Body of pancreas (tissue), 4 donors: Measurements from ENCODE around the gene DNAAF2.

Experiments used
- POLR2A ChIP-seq, 3 donors: fragments of 450-650 bp; IDR thresholded peaks; one replicate each; pipeline ENCODE4 v1.6.1; 2016; ENCODE audit warnings: antibody characterized with exemption in 3 of 3, mild to moderate bottlenecking in 2 of 3
- TF ChIP-seq, protein P1 (sequence below), 7 experiments: fragments of 450-650 bp in 4 of 7; fragments of 200-600 bp in 3 of 7; sonication (generic) in 3 of 7; IDR thresholded peaks; one replicate each; pipeline ENCODE4 v1.5.1; 2016 to 2019; ENCODE audit warnings: antibody characterized with exemption in 7 of 7

DNA sequence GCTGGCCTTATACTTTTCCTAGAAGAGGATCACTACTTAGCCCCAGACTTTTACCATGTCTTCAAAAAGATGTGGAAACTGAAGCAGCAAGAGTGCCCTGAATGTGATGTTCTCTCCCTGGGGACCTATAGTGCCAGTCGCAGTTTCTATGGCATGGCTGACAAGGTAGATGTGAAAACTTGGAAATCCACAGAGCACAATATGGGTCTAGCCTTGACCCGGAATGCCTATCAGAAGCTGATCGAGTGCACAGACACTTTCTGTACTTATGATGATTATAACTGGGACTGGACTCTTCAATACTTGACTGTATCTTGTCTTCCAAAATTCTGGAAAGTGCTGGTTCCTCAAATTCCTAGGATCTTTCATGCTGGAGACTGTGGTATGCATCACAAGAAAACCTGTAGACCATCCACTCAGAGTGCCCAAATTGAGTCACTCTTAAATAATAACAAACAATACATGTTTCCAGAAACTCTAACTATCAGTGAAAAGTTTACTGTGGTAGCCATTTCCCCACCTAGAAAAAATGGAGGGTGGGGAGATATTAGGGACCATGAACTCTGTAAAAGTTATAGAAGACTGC lies 12.9 kb downstream of the DNAAF2 start:
- TF ChIP-seq, protein P1, sequence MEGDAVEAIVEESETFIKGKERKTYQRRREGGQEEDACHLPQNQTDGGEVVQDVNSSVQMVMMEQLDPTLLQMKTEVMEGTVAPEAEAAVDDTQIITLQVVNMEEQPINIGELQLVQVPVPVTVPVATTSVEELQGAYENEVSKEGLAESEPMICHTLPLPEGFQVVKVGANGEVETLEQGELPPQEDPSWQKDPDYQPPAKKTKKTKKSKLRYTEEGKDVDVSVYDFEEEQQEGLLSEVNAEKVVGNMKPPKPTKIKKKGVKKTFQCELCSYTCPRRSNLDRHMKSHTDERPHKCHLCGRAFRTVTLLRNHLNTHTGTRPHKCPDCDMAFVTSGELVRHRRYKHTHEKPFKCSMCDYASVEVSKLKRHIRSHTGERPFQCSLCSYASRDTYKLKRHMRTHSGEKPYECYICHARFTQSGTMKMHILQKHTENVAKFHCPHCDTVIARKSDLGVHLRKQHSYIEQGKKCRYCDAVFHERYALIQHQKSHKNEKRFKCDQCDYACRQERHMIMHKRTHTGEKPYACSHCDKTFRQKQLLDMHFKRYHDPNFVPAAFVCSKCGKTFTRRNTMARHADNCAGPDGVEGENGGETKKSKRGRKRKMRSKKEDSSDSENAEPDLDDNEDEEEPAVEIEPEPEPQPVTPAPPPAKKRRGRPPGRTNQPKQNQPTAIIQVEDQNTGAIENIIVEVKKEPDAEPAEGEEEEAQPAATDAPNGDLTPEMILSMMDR (IDR thresholded peaks at IDR 0.05) = no peak
- TF ChIP-seq POLR2A (IDR thresholded peaks at IDR 0.05) = no peak
